Mesodermal cell (in vitro differentiated cells): Measurements from ENCODE around the gene LCN6.

Experiments used
- H3K27ac ChIP-seq: 2 replicates; pipeline ENCODE4 v1.7.0; 2013; ENCODE audit warnings: mild to moderate bottlenecking, low read depth, low read length, moderate library complexity; ENCODE audit not compliant: severe bottlenecking
- H3K36me3 ChIP-seq: 2 replicates; pipeline ENCODE4 v1.7.1; 2013; ENCODE audit warnings: mild to moderate bottlenecking, low read length, moderate library complexity; ENCODE audit not compliant: control insufficient read depth, insufficient read depth
- H3K4me1 ChIP-seq: one replicate; pipeline ENCODE4 v1.7.1; 2013; ENCODE audit warnings: mild to moderate bottlenecking, low read length; ENCODE audit not compliant: insufficient read depth, control insufficient read depth, poor library complexity, severe bottlenecking
- H3K4me3 ChIP-seq: 2 replicates; pipeline ENCODE4 v1.7.0; 2013; ENCODE audit warnings: low read length, control low read depth, mild to moderate bottlenecking; ENCODE audit not compliant: insufficient read depth, poor library complexity, severe bottlenecking; ENCODE audit errors: extremely low read depth
- H3K9me3 ChIP-seq: 2 replicates; pipeline ENCODE4 v1.7.1; 2013; ENCODE audit warnings: mild to moderate bottlenecking, low read length, moderate library complexity; ENCODE audit not compliant: control insufficient read depth
- WGBS, 2 experiments: methylation state at CpG; one replicate each; pipeline ENCODE4 v1.1.5; 2013; ENCODE audit warnings: missing lambda C conversion rate in 2 of 2; ENCODE audit not compliant: insufficient coverage in 2 of 2; 5-methylcytosine and 5-hydroxymethylcytosine counted together

Gene LCN6

GRCh38 chr9:136748666-136749611 lies 614 bp upstream of the LCN6 start:
- H3K36me3 ChIP-seq = no peaks in the 10 kb centered on the region
- WGBS, 2 experiments = 91 to 94% methylated on average over 17 to 19 of the region's 21 CpGs

GRCh38 chr9:136747161-136748060 lies 914 bp downstream of the LCN6 start:
- 85 to 93% methylated on average over 17 to 22 of the region's 22 CpGs for WGBS, 2 experiments
- H3K4me1 ChIP-seq = no peaks in the 10 kb centered on the region
- no peaks in the 10 kb centered on the region for H3K36me3 ChIP-seq

More at GRCh38 chr9:136748666-136749611, 614 bp upstream of the LCN6 start:
- Histone ChIP-seq H3K27ac (no peak overlapping the region), H3K4me3 (no peak overlapping the region), H3K9me3 (peaks cover 13% of the 10 kb centered on the region), H3K4me1 (no peaks in the 10 kb centered on the region)

DNA sequence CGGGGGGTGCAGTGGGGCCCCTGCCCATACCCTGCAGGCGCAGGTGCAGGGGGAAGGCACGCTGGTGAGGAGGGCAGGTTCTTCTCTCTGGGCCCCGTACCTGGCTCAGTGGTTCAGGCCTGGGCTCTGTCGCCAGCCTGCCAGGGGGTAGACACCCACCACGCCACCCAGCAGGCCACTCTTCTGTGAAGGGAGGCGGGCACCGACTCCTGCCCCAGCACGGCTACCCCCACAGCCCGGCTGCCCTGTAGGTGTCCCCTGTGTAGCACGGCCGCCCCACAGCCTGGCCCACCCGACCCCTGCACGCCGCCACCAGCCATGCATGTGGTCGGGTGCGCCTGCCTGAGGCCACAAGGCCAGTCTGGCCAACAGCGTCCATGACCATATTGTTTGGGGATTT lies 1.7 kb downstream of the LCN6 start:
- H3K4me1 ChIP-seq = no peaks in the 10 kb centered on the region
- peaks cover 6% of the 10 kb centered on the region for H3K9me3 ChIP-seq
- WGBS, 2 experiments = 92 to 94% methylated on average over 15 of the region's 18 CpGs
- no peaks in the 10 kb centered on the region for H3K36me3 ChIP-seq
- no peak overlapping the region for H3K27ac ChIP-seq
- no peak overlapping the region for H3K4me3 ChIP-seq

More at GRCh38 chr9:136747161-136748060, 914 bp downstream of the LCN6 start:
- H3K9me3 ChIP-seq = peaks cover 13% of the 10 kb centered on the region
- no peak overlapping the region for H3K27ac ChIP-seq
- no peak overlapping the region for H3K4me3 ChIP-seq

GRCh38 chr9:136746155-136746490 lies 2.2 kb downstream of the LCN6 start:
- no peak overlapping the region for H3K4me3 ChIP-seq
- H3K4me1 ChIP-seq = no peaks in the 10 kb centered on the region
- H3K9me3 ChIP-seq = peaks cover under 1% of the 10 kb centered on the region
- H3K27ac ChIP-seq = no peak overlapping the region
- no peaks in the 10 kb centered on the region for H3K36me3 ChIP-seq
- 88 to 93% methylated on average over 8 to 9 of the region's 22 CpGs for WGBS, 2 experiments

DNA sequence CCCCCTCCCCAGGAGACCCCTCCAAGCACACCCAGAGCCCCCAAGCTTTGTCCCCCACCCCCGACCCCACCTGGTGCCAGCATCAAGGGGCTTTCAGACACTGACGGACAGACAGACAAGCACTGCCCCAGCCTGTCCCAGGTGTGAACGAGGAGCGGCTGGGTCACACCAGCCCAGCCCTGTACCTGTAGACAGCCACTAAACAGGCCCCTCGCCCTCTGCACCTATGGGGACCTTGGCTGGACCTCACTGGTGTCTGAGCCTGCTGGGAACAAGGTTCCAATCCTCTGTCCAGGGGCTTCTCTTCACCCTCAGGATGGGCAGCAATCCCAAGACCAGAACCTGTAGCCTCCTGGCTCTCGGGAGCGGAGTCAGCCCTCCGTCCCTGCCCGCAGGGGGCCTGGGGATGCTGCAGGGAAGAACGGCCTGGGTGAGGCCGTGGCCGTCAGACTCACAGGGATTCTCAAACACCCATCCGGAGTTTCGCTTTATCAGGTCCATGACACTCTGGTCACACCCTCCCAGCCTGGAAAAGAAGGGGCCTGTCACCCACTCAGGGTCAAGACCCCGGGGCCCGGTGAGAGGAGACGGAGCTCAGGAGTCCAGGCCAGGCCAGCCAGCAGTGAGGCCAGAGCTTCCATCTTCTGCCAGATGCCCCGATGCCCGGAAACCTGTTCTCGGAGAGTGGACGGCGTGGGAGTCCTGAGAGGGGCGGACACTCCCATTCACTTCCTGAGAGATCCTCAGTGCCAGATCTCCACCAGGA lies 2.8 kb downstream of the LCN6 start:
- 88 to 92% methylated on average over 20 to 21 of the region's 23 CpGs for WGBS, 2 experiments
- H3K27ac ChIP-seq = no peak overlapping the region
- no peaks in the 10 kb centered on the region for H3K36me3 ChIP-seq
- H3K9me3 ChIP-seq = no peaks in the 10 kb centered on the region
- no peak overlapping the region for H3K4me3 ChIP-seq
- no peaks in the 10 kb centered on the region for H3K4me1 ChIP-seq

- no peaks in the 10 kb centered on the region for H3K4me1 ChIP-seq
- 93 to 95% methylated on average over 10 to 11 of the region's 18 CpGs for WGBS, 2 experiments
Measured at GRCh38 chr9:136744773-136745172, 3.6 kb downstream of the LCN6 start.

GRCh38 chr9:136743639-136744211 lies 4.6 kb downstream of the LCN6 start:
- H3K36me3 ChIP-seq = no peaks in the 10 kb centered on the region
- WGBS, 2 experiments = 92 to 93% methylated on average over 14 to 16 of the region's 16 CpGs
- no peaks in the 10 kb centered on the region for H3K9me3 ChIP-seq
- H3K27ac ChIP-seq = no peak overlapping the region
- H3K4me3 ChIP-seq = no peak overlapping the region
- no peaks in the 10 kb centered on the region for H3K4me1 ChIP-seq

More at GRCh38 chr9:136744773-136745172, 3.6 kb downstream of the LCN6 start:
- Histone ChIP-seq H3K27ac (no peak overlapping the region), H3K36me3 (no peaks in the 10 kb centered on the region), H3K4me3 (no peak overlapping the region), H3K9me3 (no peaks in the 10 kb centered on the region)

- no peak within 1 kb of the TSS for H3K4me3 ChIP-seq
- no peaks in the 10 kb centered on the region for H3K9me3 ChIP-seq
- no peak within 1 kb of the TSS for H3K27ac ChIP-seq
- WGBS, 2 experiments = 70 to 74% methylated on average over 12 to 16 of the region's 25 CpGs
- H3K4me1 ChIP-seq = no peaks in the 10 kb centered on the region
- no peaks in the 10 kb centered on the region for H3K36me3 ChIP-seq
Measured at GRCh38 chr9:136742591-136743391, 5.5 kb downstream of the LCN6 start, which contains the start of gene LCN10. LCN10 (minus strand) TSS chr9:136742940; CDS start chr9:136742903, 37 bp downstream.

- Histone ChIP-seq H3K4me3 (no peak overlapping the region), H3K4me1 (no peaks in the 10 kb centered on the region), H3K9me3 (no peaks in the 10 kb centered on the region), H3K27ac (no peak overlapping the region), H3K36me3 (no peaks in the 10 kb centered on the region)
- 81 to 87% methylated on average over 23 to 32 of the region's 32 CpGs for WGBS, 2 experiments
Measured at GRCh38 chr9:136741883-136742571, 6.3 kb downstream of the LCN6 start.
